SH-SY5Y (cell line): ENCODE results near the gene GREB1L.

Experiments
- GATA2 ChIP-seq: IDR thresholded peaks from 2 replicates; pipeline ENCODE4 v1.6.1; 2011; ENCODE audit warnings: mild to moderate bottlenecking, low read depth, low read length
- GATA3 ChIP-seq: IDR thresholded peaks from 2 replicates; pipeline ENCODE4 v1.6.1; 2011; ENCODE audit warnings: low read depth, mild to moderate bottlenecking, low read length, moderate library complexity

DNA sequence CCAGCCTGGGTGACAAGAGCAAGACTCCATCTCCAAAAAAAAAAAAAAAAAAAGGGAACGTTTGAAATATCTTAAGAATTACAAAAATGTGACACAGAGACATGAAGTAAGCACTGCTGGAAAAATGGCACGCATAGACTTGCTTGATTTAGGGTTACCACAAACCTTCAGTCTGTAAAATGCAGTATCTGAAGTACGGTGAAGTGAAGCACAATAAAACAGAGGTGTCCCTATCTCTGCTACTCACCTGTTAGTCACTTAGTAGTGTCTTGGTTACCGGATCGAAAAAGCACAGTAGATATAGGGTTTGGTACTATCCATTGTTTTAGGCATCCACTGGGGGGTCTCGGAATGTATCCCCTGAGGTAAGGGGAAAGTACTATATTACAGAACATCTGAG is 11.6 kb upstream of the GREB1L start:
- TF ChIP-seq GATA2 (no peak), GATA3 (no peak)
